ENCODE results near the gene SCGN.

- TF ChIP-seq BHLHE40 (IDR thresholded peaks at IDR 0.05; ENCODE audit: low read depth, low read length) (no peak), POLR2A (IDR thresholded peaks at IDR 0.05; ENCODE audit: low read depth, low read length) (no peak), RAD21 (IDR thresholded peaks at IDR 0.05; ENCODE audit: low read length) (no peak), RCOR1 (IDR thresholded peaks at IDR 0.05; ENCODE audit: insufficient replicate concordance, low read length) (no peak), CEBPB (IDR thresholded peaks at IDR 0.05; ENCODE audit: low read depth, low read length) (no peak)
- TF ChIP-seq, protein P1, sequence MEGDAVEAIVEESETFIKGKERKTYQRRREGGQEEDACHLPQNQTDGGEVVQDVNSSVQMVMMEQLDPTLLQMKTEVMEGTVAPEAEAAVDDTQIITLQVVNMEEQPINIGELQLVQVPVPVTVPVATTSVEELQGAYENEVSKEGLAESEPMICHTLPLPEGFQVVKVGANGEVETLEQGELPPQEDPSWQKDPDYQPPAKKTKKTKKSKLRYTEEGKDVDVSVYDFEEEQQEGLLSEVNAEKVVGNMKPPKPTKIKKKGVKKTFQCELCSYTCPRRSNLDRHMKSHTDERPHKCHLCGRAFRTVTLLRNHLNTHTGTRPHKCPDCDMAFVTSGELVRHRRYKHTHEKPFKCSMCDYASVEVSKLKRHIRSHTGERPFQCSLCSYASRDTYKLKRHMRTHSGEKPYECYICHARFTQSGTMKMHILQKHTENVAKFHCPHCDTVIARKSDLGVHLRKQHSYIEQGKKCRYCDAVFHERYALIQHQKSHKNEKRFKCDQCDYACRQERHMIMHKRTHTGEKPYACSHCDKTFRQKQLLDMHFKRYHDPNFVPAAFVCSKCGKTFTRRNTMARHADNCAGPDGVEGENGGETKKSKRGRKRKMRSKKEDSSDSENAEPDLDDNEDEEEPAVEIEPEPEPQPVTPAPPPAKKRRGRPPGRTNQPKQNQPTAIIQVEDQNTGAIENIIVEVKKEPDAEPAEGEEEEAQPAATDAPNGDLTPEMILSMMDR (conservative IDR thresholded peaks at IDR 0.05; ENCODE audit: low read depth, low read length), result no peak
Observed at GRCh38 chr6:25637960-25638434, 14.0 kb upstream of the SCGN start.
